ENCODE results near the gene FGF14. TPM values are rescaled to one million over a fixed set of nuclear protein-coding genes. Genes with fewer than 3 reads are reported as not detected.

FGF14 gene
- total RNA-seq, 1 donor from 2014 or later: 1.4 TPM

DNA sequence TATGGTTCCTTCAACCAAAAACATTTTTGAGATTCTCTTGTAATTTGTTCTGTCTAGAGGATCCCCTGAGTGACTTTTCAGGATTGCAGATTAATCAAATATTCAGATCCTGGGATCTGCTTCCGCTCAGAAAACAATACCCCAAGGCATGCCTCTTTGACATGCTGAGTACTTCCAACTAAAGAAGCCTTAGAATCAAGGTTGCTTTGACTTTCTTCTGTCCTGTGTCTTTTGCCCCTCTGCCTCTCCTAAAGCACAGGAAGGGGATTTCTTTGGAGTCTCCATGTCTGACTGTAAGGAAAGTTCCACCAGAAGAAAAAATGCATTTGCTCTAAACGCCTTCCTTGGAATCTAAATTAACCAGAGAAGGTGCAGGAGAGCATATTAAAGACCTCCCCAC lies 431.5 kb downstream of the FGF14 start:
- Histone ChIP-seq H3K4me3 (no peak overlapping the region), H3K27me3 (no peaks in the 10 kb centered on the region), H3K27ac (no peak overlapping the region), H3K4me2 (no peak overlapping the region), H4K20me1 (ENCODE audit: low read depth) (no peaks in the 10 kb centered on the region), H3K9ac (no peak overlapping the region), H3K79me2 (ENCODE audit: low read depth) (no peaks in the 10 kb centered on the region), H3K4me1 (peaks cover 8% of the 10 kb centered on the region), H3F3A (ENCODE audit: low read depth) (no peaks in the 10 kb centered on the region), H3K36me3 (no peaks in the 10 kb centered on the region), H2AFZ (replicated peaks) (no peak overlapping the region), H3K9me3 (ENCODE audit: low read depth) (no peaks in the 10 kb centered on the region)
- TF ChIP-seq, protein P1, sequence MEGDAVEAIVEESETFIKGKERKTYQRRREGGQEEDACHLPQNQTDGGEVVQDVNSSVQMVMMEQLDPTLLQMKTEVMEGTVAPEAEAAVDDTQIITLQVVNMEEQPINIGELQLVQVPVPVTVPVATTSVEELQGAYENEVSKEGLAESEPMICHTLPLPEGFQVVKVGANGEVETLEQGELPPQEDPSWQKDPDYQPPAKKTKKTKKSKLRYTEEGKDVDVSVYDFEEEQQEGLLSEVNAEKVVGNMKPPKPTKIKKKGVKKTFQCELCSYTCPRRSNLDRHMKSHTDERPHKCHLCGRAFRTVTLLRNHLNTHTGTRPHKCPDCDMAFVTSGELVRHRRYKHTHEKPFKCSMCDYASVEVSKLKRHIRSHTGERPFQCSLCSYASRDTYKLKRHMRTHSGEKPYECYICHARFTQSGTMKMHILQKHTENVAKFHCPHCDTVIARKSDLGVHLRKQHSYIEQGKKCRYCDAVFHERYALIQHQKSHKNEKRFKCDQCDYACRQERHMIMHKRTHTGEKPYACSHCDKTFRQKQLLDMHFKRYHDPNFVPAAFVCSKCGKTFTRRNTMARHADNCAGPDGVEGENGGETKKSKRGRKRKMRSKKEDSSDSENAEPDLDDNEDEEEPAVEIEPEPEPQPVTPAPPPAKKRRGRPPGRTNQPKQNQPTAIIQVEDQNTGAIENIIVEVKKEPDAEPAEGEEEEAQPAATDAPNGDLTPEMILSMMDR (IDR thresholded peaks at IDR 0.05): no peak
- no peak for TF ChIP-seq EZH2 (IDR thresholded peaks at IDR 0.05)
- no peak for TF ChIP-seq EZH2phosphoT487 (IDR thresholded peaks at IDR 0.05)
- Mint-ChIP-seq H3K4me1 (peaks cover 14% of the 10 kb centered on the region), H3K9me3 (no peaks in the 10 kb centered on the region), H3K36me3 (no peaks in the 10 kb centered on the region), H3K27me3 (ENCODE audit: insufficient read depth, low read depth) (peaks cover 2% of the 10 kb centered on the region), H3K27ac (no peak overlapping the region), H3K4me3 (no peak overlapping the region)
- DNase-seq (ENCODE audit: low spot score): no peak

- Mint-ChIP-seq H3K9me3 (no peaks in the 10 kb centered on the region), H3K36me3 (no peaks in the 10 kb centered on the region), H3K27ac (no peak overlapping the region), H3K4me1 (peaks cover 10% of the 10 kb centered on the region), H3K4me3 (no peak overlapping the region), H3K27me3 (ENCODE audit: insufficient read depth, low read depth) (peaks cover 2% of the 10 kb centered on the region)
- no peaks in the 10 kb centered on the region for H3K27me3 ChIP-seq
- no peaks in the 10 kb centered on the region for H4K20me1 ChIP-seq (ENCODE audit: low read depth)
- TF ChIP-seq, protein P1 (IDR thresholded peaks at IDR 0.05): no peak
- no peak for TF ChIP-seq EZH2phosphoT487 (IDR thresholded peaks at IDR 0.05)
- H3K4me1 ChIP-seq: peaks cover 8% of the 10 kb centered on the region
- H3K4me2 ChIP-seq: no peak overlapping the region
- H3K27ac ChIP-seq: no peak overlapping the region
- H2AFZ ChIP-seq (replicated peaks): no peak overlapping the region
- H3K4me3 ChIP-seq: no peak overlapping the region
- H3K9me3 ChIP-seq (ENCODE audit: low read depth): no peaks in the 10 kb centered on the region
- H3K36me3 ChIP-seq: no peaks in the 10 kb centered on the region
- DNase-seq (ENCODE audit: low spot score): no peak
- no peaks in the 10 kb centered on the region for H3F3A ChIP-seq (ENCODE audit: low read depth)
- H3K79me2 ChIP-seq (ENCODE audit: low read depth): no peaks in the 10 kb centered on the region
- H3K9ac ChIP-seq: no peak overlapping the region
These were observed 434.1 kb downstream of the FGF14 start for GRCh38 chr13:101967781-101968180.

- H3K27ac Mint-ChIP-seq: no peak overlapping the region
- no peaks in the 10 kb centered on the region for H3K9me3 Mint-ChIP-seq
- Histone ChIP-seq H3K4me3 (no peak overlapping the region), H3K4me2 (no peak overlapping the region), H4K20me1 (ENCODE audit: low read depth) (no peaks in the 10 kb centered on the region), H3K36me3 (no peaks in the 10 kb centered on the region), H3K27me3 (no peaks in the 10 kb centered on the region), H3K9me3 (ENCODE audit: low read depth) (no peaks in the 10 kb centered on the region), H3K27ac (no peak overlapping the region), H3K9ac (no peak overlapping the region), H3K4me1 (peaks cover 8% of the 10 kb centered on the region), H2AFZ (replicated peaks) (no peak overlapping the region), H3F3A (ENCODE audit: low read depth) (no peaks in the 10 kb centered on the region), H3K79me2 (ENCODE audit: low read depth) (no peaks in the 10 kb centered on the region)
- H3K36me3 Mint-ChIP-seq: no peaks in the 10 kb centered on the region
- TF ChIP-seq EZH2phosphoT487 (IDR thresholded peaks at IDR 0.05) (no peak), EZH2 (IDR thresholded peaks at IDR 0.05) (no peak)
- TF ChIP-seq, protein P1 (IDR thresholded peaks at IDR 0.05): no peak
- peaks cover 2% of the 10 kb centered on the region for H3K27me3 Mint-ChIP-seq (ENCODE audit: insufficient read depth, low read depth)
- peaks cover 10% of the 10 kb centered on the region for H3K4me1 Mint-ChIP-seq
- no peak for DNase-seq (ENCODE audit: low spot score)
- no peak overlapping the region for H3K4me3 Mint-ChIP-seq
These were observed 434.6 kb downstream of the FGF14 start for GRCh38 chr13:101967216-101967615.

Measured in neural progenitor cell (in vitro differentiated cells).